MCF 10A (cell line): ENCODE results near the gene VASN. TPM values are rescaled to one million over a fixed set of nuclear protein-coding genes. Genes with fewer than 3 reads are reported as not detected.
A peak's percentile ranks its signal among the peaks of the same experiment; 100 is the strongest.

Experiments
- BruUV-seq: library from RNA; stranded (reverse); fragments of 400-500 nt; replicated peaks from 2 replicates; lab custom pipeline; 2021; lab: Mats Ljungman, UMichigan
- CTCF ChIA-PET: fragments of 300-600 bp; sonication (Branson Sonifier 250); formaldehyde crosslinking; extraction: SDS; loops from one replicate; lab custom pipeline; 2021; ENCODE audit warnings: antibody characterized with exemption, inconsistent platforms; lab: Yijun Ruan, JAX
- POLR2A ChIA-PET: fragments of 300-600, 350-650 bp; sonication (Branson Sonifier 250); formaldehyde crosslinking; extraction: SDS; loops from one replicate; lab custom pipeline; 2020; ENCODE audit warnings: antibody characterized with exemption, inconsistent platforms; lab: Yijun Ruan, JAX
- DNase-seq: peaks from one replicate; pipeline ENCODE4 v3.0.0-alpha.2; 2018; ENCODE audit not compliant: unreplicated experiment
- H3K27ac Mint-ChIP-seq: one replicate; pipeline ENCODE4 v1.8.0; 2022; ENCODE audit warnings: mild to moderate bottlenecking, low read depth, mixed read lengths; ENCODE audit not compliant: unreplicated experiment
- H3K27me3 Mint-ChIP-seq: one replicate; pipeline ENCODE4 v1.8.0; 2022; ENCODE audit warnings: mixed read lengths; ENCODE audit not compliant: insufficient read depth, unreplicated experiment
- H3K36me3 Mint-ChIP-seq: one replicate; pipeline ENCODE4 v1.8.0; 2022; ENCODE audit warnings: mild to moderate bottlenecking, moderate library complexity, mixed read lengths; ENCODE audit not compliant: insufficient read depth, unreplicated experiment
- H3K4me1 Mint-ChIP-seq: one replicate; pipeline ENCODE4 v1.8.0; 2022; ENCODE audit warnings: mixed read lengths; ENCODE audit not compliant: insufficient read depth, unreplicated experiment
- H3K4me3 Mint-ChIP-seq: one replicate; pipeline ENCODE4 v1.8.0; 2022; ENCODE audit warnings: mild to moderate bottlenecking, moderate library complexity, mixed read lengths; ENCODE audit not compliant: unreplicated experiment
- H3K9me3 Mint-ChIP-seq: one replicate; pipeline ENCODE4 v1.8.0; 2022; ENCODE audit warnings: mixed read lengths; ENCODE audit not compliant: unreplicated experiment
- intact Hi-C: fragments of 100-400 bp; cut with micrococcal nuclease; formaldehyde crosslinking; loops from 2 replicates; pipeline ENCODE4 v1.14.1; 2022
- total RNA-seq: library from RNA; stranded (reverse); gene quantifications from 2 replicates; pipeline ENCODE4 v1.2.3, GENCODE V29; 2022
- TF ChIP-seq, protein P1 (sequence below): fragments of 200-600 bp; IDR thresholded peaks from one replicate; pipeline ENCODE4 v1.8.0; 2022; ENCODE audit warnings: antibody characterized with exemption, mild to moderate bottlenecking; ENCODE audit not compliant: unreplicated experiment

Gene VASN
- total RNA-seq, 1 experiment from 2014 or later, result 4.0 TPM

DNA sequence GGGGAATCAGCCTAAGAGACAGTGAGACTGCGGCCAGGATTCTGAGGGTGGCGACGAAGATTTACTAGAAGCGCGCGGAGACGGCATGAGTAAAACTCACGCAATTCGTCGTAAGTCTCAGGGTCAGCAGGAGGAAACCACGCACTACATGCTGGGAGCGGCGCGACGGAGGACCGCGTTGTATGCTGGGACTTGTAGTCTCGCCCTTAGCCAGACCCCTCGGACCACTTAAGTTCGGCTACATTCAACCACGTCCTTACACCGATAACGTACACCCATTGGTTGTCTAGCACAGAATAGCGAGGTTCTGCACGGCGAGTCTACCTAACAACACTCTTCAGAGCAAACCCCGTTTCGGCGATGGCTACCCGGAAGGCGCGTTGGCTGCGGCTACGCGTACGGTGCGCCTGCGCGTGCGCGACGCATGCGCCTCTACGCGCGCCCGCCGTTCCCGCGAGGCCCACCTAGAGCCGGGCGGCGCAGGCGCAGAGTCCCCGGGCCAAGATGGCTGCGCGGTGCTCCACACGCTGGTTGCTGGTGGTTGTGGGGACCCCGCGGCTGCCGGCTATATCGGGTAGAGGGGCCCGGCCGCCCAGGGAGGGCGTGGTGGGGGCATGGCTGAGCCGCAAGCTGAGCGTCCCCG is 53.9 kb downstream of the VASN start, which contains the start of gene DNAJA3:
TSS of gene DNAJA3 (plus strand) at position 491 of the 643 bp plus-strand sequence. CDS start at position 505, 14 bp downstream.
- Mint-ChIP-seq H3K27me3 (no peaks in the 10 kb centered on the region), H3K36me3 (peaks cover 20% of the 10 kb centered on the region), H3K9me3 (no peaks in the 10 kb centered on the region), H3K4me1 (peaks cover 11% of the 10 kb centered on the region), H3K4me3 (peak within 1 kb of the TSS; percentile 95), H3K27ac (peak within 1 kb of the TSS; percentile 97)
- no TSS peak for BruUV-seq
- intact Hi-C loops, result no loop called here
- TF ChIP-seq, protein P1, sequence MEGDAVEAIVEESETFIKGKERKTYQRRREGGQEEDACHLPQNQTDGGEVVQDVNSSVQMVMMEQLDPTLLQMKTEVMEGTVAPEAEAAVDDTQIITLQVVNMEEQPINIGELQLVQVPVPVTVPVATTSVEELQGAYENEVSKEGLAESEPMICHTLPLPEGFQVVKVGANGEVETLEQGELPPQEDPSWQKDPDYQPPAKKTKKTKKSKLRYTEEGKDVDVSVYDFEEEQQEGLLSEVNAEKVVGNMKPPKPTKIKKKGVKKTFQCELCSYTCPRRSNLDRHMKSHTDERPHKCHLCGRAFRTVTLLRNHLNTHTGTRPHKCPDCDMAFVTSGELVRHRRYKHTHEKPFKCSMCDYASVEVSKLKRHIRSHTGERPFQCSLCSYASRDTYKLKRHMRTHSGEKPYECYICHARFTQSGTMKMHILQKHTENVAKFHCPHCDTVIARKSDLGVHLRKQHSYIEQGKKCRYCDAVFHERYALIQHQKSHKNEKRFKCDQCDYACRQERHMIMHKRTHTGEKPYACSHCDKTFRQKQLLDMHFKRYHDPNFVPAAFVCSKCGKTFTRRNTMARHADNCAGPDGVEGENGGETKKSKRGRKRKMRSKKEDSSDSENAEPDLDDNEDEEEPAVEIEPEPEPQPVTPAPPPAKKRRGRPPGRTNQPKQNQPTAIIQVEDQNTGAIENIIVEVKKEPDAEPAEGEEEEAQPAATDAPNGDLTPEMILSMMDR, result no peak
- POLR2A ChIA-PET, result interaction anchor here (0.7 to 1.4 kb wide), 8 partner anchors 9 to 832 kb away, joined by 3 to 10 read pairs (median 4); partner anchors contain the start of gene CORO7
- peak; percentile 95 for DNase-seq
- CTCF ChIA-PET, result no interaction called here

DNA sequence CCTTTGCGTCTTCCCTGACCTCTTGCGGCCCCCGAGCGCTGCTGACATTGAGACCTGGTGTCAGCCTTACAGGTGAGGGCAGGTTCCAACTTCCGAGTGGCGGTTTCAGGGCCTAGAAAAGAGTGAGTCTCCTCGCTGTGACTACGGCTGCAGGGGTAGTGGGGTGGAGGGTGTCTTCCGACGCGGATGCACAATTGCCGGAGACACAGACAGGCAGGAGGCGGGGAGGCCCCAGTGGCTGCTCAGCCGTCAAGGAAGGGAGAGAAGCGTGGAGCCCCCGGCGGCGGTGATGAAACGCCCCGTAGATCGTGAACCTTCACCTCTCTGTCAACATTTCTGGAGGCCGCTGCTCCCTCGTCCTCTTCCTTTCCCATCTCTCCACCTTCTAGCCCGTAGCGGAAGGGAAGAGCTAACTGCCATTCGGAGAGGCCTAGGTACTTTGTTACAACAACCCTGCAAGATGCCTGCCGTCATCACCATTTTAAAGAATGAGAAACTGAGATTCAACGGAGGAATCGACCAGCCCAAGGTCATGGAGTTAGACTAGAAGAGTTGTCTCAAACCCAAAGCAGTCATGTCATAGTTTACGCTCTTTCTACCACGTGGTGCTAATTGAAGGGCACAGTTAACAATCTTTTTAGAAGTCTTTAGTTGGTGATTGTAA is 54.5 kb downstream of the VASN start:
- BruUV-seq, result TSS peak; percentile 52
- ChIA-PET POLR2A (interaction anchor here (0.7 to 1.4 kb wide), 9 partner anchors 9 to 832 kb away, joined by 3 to 10 read pairs (median 3); partner anchors contain the start of genes CORO7, HMOX2 and UBALD1), CTCF (interaction anchor here (0.5 to 0.6 kb wide), 2 partner anchors 10 to 41 kb away, joined by 3 read pairs; no protein-coding TSS in a partner anchor)
- Mint-ChIP-seq H3K4me1 (peaks cover 11% of the 10 kb centered on the region), H3K27me3 (no peaks in the 10 kb centered on the region), H3K4me3 (peak overlapping the region; percentile 95), H3K36me3 (peaks cover 26% of the 10 kb centered on the region), H3K27ac (peak overlapping the region; percentile 97), H3K9me3 (no peaks in the 10 kb centered on the region)
- intact Hi-C loops, result no loop called here
- TF ChIP-seq, protein P1, result no peak
- no peak for DNase-seq

DNA sequence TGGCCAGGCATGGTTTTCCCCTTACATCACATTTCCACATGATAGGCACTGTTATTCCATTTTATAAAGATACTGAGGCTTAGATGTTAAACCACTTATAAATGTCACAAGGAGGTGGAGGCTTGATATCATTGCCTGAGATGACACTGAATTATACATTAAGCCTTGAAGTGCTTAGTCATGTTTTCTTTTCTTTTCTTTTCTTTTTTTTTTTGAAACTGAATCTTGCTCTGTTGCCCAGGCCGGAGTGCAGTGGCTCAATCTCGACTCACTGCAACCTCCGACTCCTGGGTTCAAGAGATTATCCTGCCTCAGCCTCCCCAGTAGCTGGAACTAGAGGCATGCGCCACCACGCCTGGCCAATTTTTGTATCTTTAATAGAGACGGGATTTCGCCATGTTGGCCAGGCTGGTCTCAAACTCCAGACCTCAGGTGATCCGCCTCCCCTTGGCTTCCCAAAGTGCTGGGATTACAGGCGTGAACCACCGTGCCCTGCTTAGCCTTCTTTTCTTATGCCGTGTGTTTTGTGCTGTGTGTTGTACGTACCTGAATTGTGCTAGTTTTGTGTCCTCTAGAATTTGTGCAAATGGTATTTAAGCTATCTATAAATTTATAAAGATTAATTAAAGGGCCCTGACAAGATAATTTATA is 55.2 kb downstream of the VASN start:
- Mint-ChIP-seq H3K4me3 (peak overlapping the region; percentile 95), H3K9me3 (no peaks in the 10 kb centered on the region), H3K36me3 (peaks cover 33% of the 10 kb centered on the region), H3K27me3 (no peaks in the 10 kb centered on the region), H3K4me1 (peaks cover 11% of the 10 kb centered on the region), H3K27ac (peak overlapping the region; percentile 97)
- no TSS peak for BruUV-seq
- DNase-seq, result no peak
- ChIA-PET CTCF (interaction anchor here (0.5 to 0.7 kb wide), 5 partner anchors 11 to 157 kb away, joined by 3 to 4 read pairs (median 3); no protein-coding TSS in a partner anchor), POLR2A (interaction anchor here (0.7 to 1.5 kb wide), 9 partner anchors 8 to 188 kb away, joined by 3 to 14 read pairs (median 5); partner anchors contain the start of genes CORO7, HMOX2 and UBALD1)
- intact Hi-C loops, result no loop called here
- TF ChIP-seq, protein P1, result no peak
